ENCODE results near the gene SPDYE6. TPM values are rescaled to one million over a fixed set of nuclear protein-coding genes. Genes with fewer than 3 reads are reported as not detected.

The SPDYE6 gene
- polyA plus RNA-seq, 1 of the 3 experiments (the other 2 are of a cell fraction), result not detected

DNA sequence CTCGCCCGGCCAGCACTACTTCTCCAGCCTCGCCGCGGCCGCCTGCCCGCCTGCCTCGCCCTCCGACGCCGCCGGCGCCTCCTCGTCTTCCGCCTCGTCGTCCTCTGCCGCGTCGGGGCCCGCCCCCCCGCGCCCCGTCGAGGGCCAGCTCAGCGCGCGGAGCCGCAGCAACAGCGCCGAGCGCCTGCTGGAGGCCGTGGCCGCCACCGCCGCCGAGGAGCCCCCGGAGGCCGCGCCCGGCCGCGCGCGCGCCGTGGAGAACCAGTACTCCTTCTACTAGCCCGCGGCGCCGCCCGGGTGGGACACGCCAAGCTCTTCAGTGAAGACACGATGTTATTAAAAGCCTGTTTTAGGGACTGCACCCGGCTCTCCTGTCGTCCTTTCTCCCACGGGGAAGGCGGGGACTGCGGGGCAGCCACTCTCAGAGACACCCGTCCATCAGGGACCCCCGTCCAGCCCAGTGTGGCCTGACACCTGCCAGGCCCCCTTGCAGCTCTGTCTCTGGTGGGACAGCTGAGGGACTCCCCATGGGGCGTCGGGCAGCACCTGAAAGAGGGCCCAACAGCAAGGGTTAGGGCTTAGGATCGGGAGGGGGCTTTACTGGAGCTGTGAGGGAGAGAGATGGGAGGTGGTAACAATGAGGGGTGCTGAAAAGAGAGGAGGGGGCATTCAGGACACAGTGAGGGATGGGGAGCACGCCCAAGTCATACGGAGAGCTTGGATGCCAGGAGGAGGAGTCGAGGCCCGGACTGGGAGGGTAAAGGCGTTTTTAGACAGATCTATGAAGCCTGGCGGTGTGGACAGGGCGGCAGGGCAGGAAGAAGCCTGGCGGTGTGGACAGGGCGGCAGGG, 34.7 kb downstream of the SPDYE6 start:
- H2AFZ ChIP-seq (ENCODE audit: low read depth), result no peak overlapping the region
- H3K27me3 ChIP-seq (ENCODE audit: insufficient read depth), result no peaks in the 10 kb centered on the region
- H3K27ac ChIP-seq (ENCODE audit: low read depth in 2 of 2, low read length in 1 of 2), result no peak overlapping the region
- H4K20me1 ChIP-seq (ENCODE audit: insufficient read depth), result no peaks in the 10 kb centered on the region
- no peaks in the 10 kb centered on the region for H3K36me3 ChIP-seq (replicated peaks in 1 of 2; ENCODE audit: control insufficient read depth in 1 of 2, insufficient read depth in 2 of 2, low read length in 1 of 2)
- WGBS (ENCODE audit: low lambda C conversion rate), result 93% methylated on average over 73 of the region's 73 CpGs
- peak; percentile 46 for DNase-seq
- H3K9me2 ChIP-seq, result no peaks in the 10 kb centered on the region
- no peaks in the 10 kb centered on the region for H3K79me2 ChIP-seq (ENCODE audit: insufficient read depth)
- peaks cover 0 to 4% of the 10 kb centered on the region in 2 experiments; a peak in 1 of 4 replicates for H3K4me1 ChIP-seq (ENCODE audit: control insufficient read depth in 1 of 2, insufficient read depth in 2 of 2, low read depth in 1 of 2, low read length in 1 of 2)
- ChIA-PET CTCF (interaction anchor here (0.8 to 2.7 kb wide), 3 partner anchors 31 to 70 kb away, joined by 3 to 12 read pairs (median 3); no protein-coding TSS in a partner anchor), POLR2A (no interaction called here)
- H3K4me3 ChIP-seq (ENCODE audit: low read depth in 2 of 2, low read length in 1 of 2), result no peak overlapping the region
- TF ChIP-seq, protein P1, sequence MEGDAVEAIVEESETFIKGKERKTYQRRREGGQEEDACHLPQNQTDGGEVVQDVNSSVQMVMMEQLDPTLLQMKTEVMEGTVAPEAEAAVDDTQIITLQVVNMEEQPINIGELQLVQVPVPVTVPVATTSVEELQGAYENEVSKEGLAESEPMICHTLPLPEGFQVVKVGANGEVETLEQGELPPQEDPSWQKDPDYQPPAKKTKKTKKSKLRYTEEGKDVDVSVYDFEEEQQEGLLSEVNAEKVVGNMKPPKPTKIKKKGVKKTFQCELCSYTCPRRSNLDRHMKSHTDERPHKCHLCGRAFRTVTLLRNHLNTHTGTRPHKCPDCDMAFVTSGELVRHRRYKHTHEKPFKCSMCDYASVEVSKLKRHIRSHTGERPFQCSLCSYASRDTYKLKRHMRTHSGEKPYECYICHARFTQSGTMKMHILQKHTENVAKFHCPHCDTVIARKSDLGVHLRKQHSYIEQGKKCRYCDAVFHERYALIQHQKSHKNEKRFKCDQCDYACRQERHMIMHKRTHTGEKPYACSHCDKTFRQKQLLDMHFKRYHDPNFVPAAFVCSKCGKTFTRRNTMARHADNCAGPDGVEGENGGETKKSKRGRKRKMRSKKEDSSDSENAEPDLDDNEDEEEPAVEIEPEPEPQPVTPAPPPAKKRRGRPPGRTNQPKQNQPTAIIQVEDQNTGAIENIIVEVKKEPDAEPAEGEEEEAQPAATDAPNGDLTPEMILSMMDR (IDR thresholded peaks at IDR 0.05), result no peak
- no peak for TF ChIP-seq CHD2 (IDR thresholded peaks at IDR 0.05; ENCODE audit: low read length, partially characterized antibody)
- no peak for TF ChIP-seq RCOR1 (IDR thresholded peaks at IDR 0.05; ENCODE audit: low read length)
- TF ChIP-seq GATA2 (CRISPR knock-in tag; IDR thresholded peaks at IDR 0.05), result no peak
- no peak for TF ChIP-seq TAF1 (IDR thresholded peaks at IDR 0.05; ENCODE audit: borderline replicate concordance, low read depth, low read length)
- TF ChIP-seq TCF12 (IDR thresholded peaks at IDR 0.05), result no peak
- TF ChIP-seq, protein P2, sequence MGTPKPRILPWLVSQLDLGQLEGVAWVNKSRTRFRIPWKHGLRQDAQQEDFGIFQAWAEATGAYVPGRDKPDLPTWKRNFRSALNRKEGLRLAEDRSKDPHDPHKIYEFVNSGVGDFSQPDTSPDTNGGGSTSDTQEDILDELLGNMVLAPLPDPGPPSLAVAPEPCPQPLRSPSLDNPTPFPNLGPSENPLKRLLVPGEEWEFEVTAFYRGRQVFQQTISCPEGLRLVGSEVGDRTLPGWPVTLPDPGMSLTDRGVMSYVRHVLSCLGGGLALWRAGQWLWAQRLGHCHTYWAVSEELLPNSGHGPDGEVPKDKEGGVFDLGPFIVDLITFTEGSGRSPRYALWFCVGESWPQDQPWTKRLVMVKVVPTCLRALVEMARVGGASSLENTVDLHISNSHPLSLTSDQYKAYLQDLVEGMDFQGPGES (IDR thresholded peaks at IDR 0.05; ENCODE audit: low read depth, low read length), result no peak
- TF ChIP-seq, protein P3, sequence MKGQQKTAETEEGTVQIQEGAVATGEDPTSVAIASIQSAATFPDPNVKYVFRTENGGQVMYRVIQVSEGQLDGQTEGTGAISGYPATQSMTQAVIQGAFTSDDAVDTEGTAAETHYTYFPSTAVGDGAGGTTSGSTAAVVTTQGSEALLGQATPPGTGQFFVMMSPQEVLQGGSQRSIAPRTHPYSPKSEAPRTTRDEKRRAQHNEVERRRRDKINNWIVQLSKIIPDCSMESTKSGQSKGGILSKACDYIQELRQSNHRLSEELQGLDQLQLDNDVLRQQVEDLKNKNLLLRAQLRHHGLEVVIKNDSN (IDR thresholded peaks at IDR 0.05; ENCODE audit: borderline replicate concordance, low read depth), result no peak
- TF ChIP-seq, protein P4, sequence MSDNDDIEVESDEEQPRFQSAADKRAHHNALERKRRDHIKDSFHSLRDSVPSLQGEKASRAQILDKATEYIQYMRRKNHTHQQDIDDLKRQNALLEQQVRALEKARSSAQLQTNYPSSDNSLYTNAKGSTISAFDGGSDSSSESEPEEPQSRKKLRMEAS (IDR thresholded peaks at IDR 0.05; ENCODE audit: low read depth), result no peak
- TF ChIP-seq, protein P5, sequence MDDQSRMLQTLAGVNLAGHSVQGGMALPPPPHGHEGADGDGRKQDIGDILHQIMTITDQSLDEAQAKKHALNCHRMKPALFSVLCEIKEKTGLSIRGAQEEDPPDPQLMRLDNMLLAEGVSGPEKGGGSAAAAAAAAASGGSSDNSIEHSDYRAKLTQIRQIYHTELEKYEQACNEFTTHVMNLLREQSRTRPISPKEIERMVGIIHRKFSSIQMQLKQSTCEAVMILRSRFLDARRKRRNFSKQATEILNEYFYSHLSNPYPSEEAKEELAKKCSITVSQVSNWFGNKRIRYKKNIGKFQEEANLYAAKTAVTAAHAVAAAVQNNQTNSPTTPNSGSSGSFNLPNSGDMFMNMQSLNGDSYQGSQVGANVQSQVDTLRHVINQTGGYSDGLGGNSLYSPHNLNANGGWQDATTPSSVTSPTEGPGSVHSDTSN (IDR thresholded peaks at IDR 0.05), result no peak
- H3K9ac ChIP-seq, result no peak overlapping the region
- no peaks in the 10 kb centered on the region for H3K9me3 ChIP-seq
- no peak overlapping the region for H3K4me2 ChIP-seq
- peaks cover 3% of the 10 kb centered on the region for H3F3A ChIP-seq (replicated peaks; ENCODE audit: insufficient read depth)

Data from SK-N-SH (cell line).